H9 (cell line): ENCODE results near the gene CD80. TPM values are rescaled to one million over a fixed set of nuclear protein-coding genes. Genes with fewer than 3 reads are reported as not detected.

Experiments used
- DNase-seq: peaks from one replicate; pipeline ENCODE4 v3.0.0-alpha.2; 2017
- H2AFZ ChIP-seq: one replicate; pipeline ENCODE4 v1.6.1; 2013; ENCODE audit warnings: mild to moderate bottlenecking, low read length, control low read depth, moderate library complexity
- H2AK5ac ChIP-seq: 2 replicates; pipeline ENCODE4 v1.6.1; 2013; ENCODE audit warnings: low read length, control low read depth, mixed read lengths; ENCODE audit not compliant: insufficient read length
- H2BK120ac ChIP-seq: one replicate; pipeline ENCODE4 v1.6.1; 2013; ENCODE audit warnings: low read depth, mild to moderate bottlenecking, low read length, control low read depth, inconsistent platforms; ENCODE audit not compliant: poor library complexity, severe bottlenecking
- H2BK12ac ChIP-seq: 2 replicates; pipeline ENCODE4 v1.6.1; 2013; ENCODE audit warnings: low read length, control low read depth, mixed read lengths, low read depth; ENCODE audit not compliant: insufficient read length
- H2BK15ac ChIP-seq: 2 replicates; pipeline ENCODE4 v1.6.1; 2013; ENCODE audit warnings: low read depth, low read length, control low read depth
- H2BK20ac ChIP-seq: one replicate; pipeline ENCODE4 v1.6.1; 2013; ENCODE audit warnings: low read depth, mild to moderate bottlenecking, low read length, control low read depth, inconsistent platforms; ENCODE audit not compliant: poor library complexity, severe bottlenecking
- H2BK5ac ChIP-seq: 2 replicates; pipeline ENCODE4 v1.6.1; 2013; ENCODE audit warnings: low read length, control low read depth, mixed read lengths; ENCODE audit not compliant: insufficient read length
- H3K14ac ChIP-seq: 2 replicates; pipeline ENCODE4 v1.6.1; 2013; ENCODE audit warnings: low read length, control low read depth; ENCODE audit not compliant: insufficient read depth
- H3K18ac ChIP-seq: 2 replicates; pipeline ENCODE4 v1.6.1; 2013; ENCODE audit warnings: low read depth, mild to moderate bottlenecking, mixed read lengths, low read length, control low read depth; ENCODE audit not compliant: insufficient read length
- H3K23ac ChIP-seq: 2 replicates; pipeline ENCODE4 v1.6.1; 2013; ENCODE audit warnings: low read length, control low read depth, mixed read lengths, low read depth; ENCODE audit not compliant: insufficient read length
- H3K23me2 ChIP-seq: 2 replicates; pipeline ENCODE4 v1.6.1; 2013; ENCODE audit warnings: low read depth, mild to moderate bottlenecking, mixed read lengths, low read length, control low read depth; ENCODE audit not compliant: insufficient read length, poor library complexity, severe bottlenecking
- H3K27ac ChIP-seq: 2 replicates; pipeline ENCODE4 v1.5.1; 2013; ENCODE audit warnings: low read length, control low read depth, mixed read lengths, low read depth; ENCODE audit not compliant: insufficient read length
- H3K27me3 ChIP-seq: 2 replicates; pipeline ENCODE4 v1.6.1; 2013; ENCODE audit warnings: low read length, control low read depth, inconsistent platforms; ENCODE audit not compliant: insufficient read depth
- H3K4ac ChIP-seq: 2 replicates; pipeline ENCODE4 v1.6.1; 2013; ENCODE audit warnings: low read depth, mild to moderate bottlenecking, control low read depth, inconsistent platforms, low read length, moderate library complexity
- H3K4me1 ChIP-seq: 2 replicates; pipeline ENCODE4 v1.6.1; 2013; ENCODE audit warnings: low read length, control low read depth, inconsistent platforms; ENCODE audit not compliant: insufficient read depth
- H3K4me2 ChIP-seq: 2 replicates; pipeline ENCODE4 v1.6.1; 2013; ENCODE audit warnings: low read length, control low read depth, mixed read lengths; ENCODE audit not compliant: insufficient read length, insufficient read depth
- H3K56ac ChIP-seq: 2 replicates; pipeline ENCODE4 v1.6.1; 2013; ENCODE audit warnings: low read depth, mild to moderate bottlenecking, mixed read lengths, low read length, control low read depth; ENCODE audit not compliant: insufficient read length
- H3K79me1 ChIP-seq: 2 replicates; pipeline ENCODE4 v1.6.1; 2013; ENCODE audit warnings: low read depth, mild to moderate bottlenecking, moderate library complexity, low read length, control low read depth, inconsistent platforms; ENCODE audit not compliant: insufficient read depth, poor library complexity, severe bottlenecking
- H3K79me2 ChIP-seq: 2 replicates; pipeline ENCODE4 v1.6.1; 2013; ENCODE audit warnings: low read length, control low read depth, inconsistent platforms; ENCODE audit not compliant: insufficient read depth
- H3K9ac ChIP-seq: 2 replicates; pipeline ENCODE4 v1.6.1; 2013; ENCODE audit warnings: low read length, control low read depth, mixed read lengths; ENCODE audit not compliant: insufficient read length; ENCODE audit errors: extremely low read depth
- H3K9me3 ChIP-seq: one replicate; pipeline ENCODE4 v1.6.1; 2013; ENCODE audit warnings: low read depth, low read length, inconsistent platforms; ENCODE audit not compliant: control insufficient read depth
- H3T11ph ChIP-seq: one replicate; pipeline ENCODE4 v1.6.1; 2013; ENCODE audit warnings: mild to moderate bottlenecking, low read length, control low read depth, inconsistent platforms
- H4K20me1 ChIP-seq: one replicate; pipeline ENCODE4 v1.6.1; 2013; ENCODE audit not compliant: control insufficient read depth, insufficient read length, insufficient read depth
- H4K5ac ChIP-seq: 2 replicates; pipeline ENCODE4 v1.6.1; 2013; ENCODE audit warnings: low read depth, mild to moderate bottlenecking, mixed read lengths, low read length, control low read depth; ENCODE audit not compliant: insufficient read length
- H4K8ac ChIP-seq: replicated peaks from 2 replicates; pipeline ENCODE4 v1.6.1; 2013; ENCODE audit warnings: low read length, control low read depth, mixed read lengths, low read depth; ENCODE audit not compliant: insufficient read length
- H4K91ac ChIP-seq: 2 replicates; pipeline ENCODE4 v1.6.1; 2013; ENCODE audit warnings: low read depth, mild to moderate bottlenecking, moderate library complexity, mixed read lengths, low read length, control low read depth; ENCODE audit not compliant: insufficient read length
- H3K27ac Mint-ChIP-seq, 3 experiments: 2 replicates in 2 of 3; 3 replicates in 1 of 3; pipeline ENCODE4 v1.8.0; 2020 to 2021; ENCODE audit warnings: mixed read lengths in 3 of 3, mild to moderate bottlenecking in 1 of 3, moderate library complexity in 1 of 3
- H3K27me3 Mint-ChIP-seq: 2 replicates; pipeline ENCODE4 v1.8.0; 2021; ENCODE audit warnings: low read depth, mild to moderate bottlenecking, moderate library complexity, mixed read lengths
- H3K36me3 Mint-ChIP-seq, 3 experiments: 2 replicates in 2 of 3; 3 replicates in 1 of 3; pipeline ENCODE4 v1.8.0; 2020 to 2021; ENCODE audit warnings: low read depth in 3 of 3, mixed read lengths in 3 of 3; ENCODE audit not compliant: insufficient read depth in 1 of 3
- H3K4me1 Mint-ChIP-seq, 2 experiments: 2 replicates each; pipeline ENCODE4 v1.8.0; 2020; ENCODE audit warnings: mixed read lengths in 2 of 2
- H3K4me3 Mint-ChIP-seq, 2 experiments: 2 replicates in 1 of 2; 3 replicates in 1 of 2; pipeline ENCODE4 v1.8.0; 2020 to 2021; ENCODE audit warnings: mild to moderate bottlenecking in 2 of 2, mixed read lengths in 2 of 2, moderate library complexity in 1 of 2
- H3K9me3 Mint-ChIP-seq, 2 experiments: 2 replicates in 1 of 2; 3 replicates in 1 of 2; pipeline ENCODE4 v1.8.0; 2020; ENCODE audit warnings: mild to moderate bottlenecking in 2 of 2, mixed read lengths in 2 of 2, moderate library complexity in 1 of 2
- WGBS: extraction: QIAGEN DNeasy Blood & Tissue Kit; methylation state at CpG from one replicate; pipeline ENCODE4 v1.1.7; 2013; ENCODE audit warnings: missing lambda C conversion rate, low lambda C conversion rate, mixed read lengths; ENCODE audit not compliant: insufficient read length; ENCODE audit errors: extremely low coverage; 5-methylcytosine and 5-hydroxymethylcytosine counted together
- total RNA-seq: library from RNA; stranded (reverse); gene quantifications from 2 replicates; pipeline ENCODE4 v1.2.1, GENCODE V29; 2021
- TF ChIP-seq, protein P1 (sequence below): fragments of 200-600 bp; sonication (generic); conservative IDR thresholded peaks from 3 replicates; pipeline ENCODE4 v1.8.0; 2021; ENCODE audit warnings: antibody characterized with exemption, mild to moderate bottlenecking

The CD80 gene
- total RNA-seq, 1 experiment from 2014 or later: not detected

DNA sequence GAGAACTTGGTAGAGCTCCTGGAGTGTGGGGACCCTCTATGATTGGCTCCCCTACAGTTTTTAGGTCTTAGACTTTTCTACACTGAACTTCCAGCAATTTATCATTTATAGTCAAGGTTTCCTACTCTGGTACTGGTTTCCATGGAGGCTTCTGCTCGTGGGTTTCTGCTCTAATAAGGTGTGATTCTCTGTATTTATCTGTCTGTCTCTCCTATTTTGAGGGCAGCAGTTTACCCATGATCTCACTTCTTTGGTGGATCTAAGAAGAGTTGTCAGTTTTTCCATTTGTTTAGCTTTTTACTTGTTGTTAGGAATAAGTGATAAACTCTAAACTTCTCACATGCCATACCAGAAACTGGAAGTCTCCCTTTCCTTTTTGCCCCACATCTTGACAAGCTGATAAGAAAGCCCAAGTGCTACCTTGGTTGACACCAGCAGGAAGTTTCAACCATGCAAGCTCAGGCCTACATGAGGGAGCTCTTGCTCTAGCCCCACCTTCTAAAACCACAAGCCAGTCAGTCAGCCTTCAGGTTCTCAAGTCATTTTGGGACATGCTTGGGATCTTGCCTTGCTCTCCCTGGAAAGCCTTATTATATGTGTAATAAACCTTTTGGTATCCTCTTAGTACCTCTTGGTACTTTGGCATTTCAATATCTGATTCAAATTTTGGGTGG, 51.1 kb downstream of the CD80 start:
- DNase-seq: no peak
- Histone ChIP-seq H3K79me2 (no peaks in the 10 kb centered on the region), H3K23ac (no peak overlapping the region), H4K20me1 (no peaks in the 10 kb centered on the region), H3K27me3 (no peaks in the 10 kb centered on the region), H3T11ph (no peak overlapping the region), H3K4me2 (no peak overlapping the region), H3K4me1 (no peaks in the 10 kb centered on the region), H3K23me2 (no peaks in the 10 kb centered on the region), H4K8ac (no peak overlapping the region), H3K56ac (no peak overlapping the region), H3K9me3 (no peaks in the 10 kb centered on the region), H4K5ac (no peak overlapping the region), H3K27ac (no peak overlapping the region), H3K9ac (no peak overlapping the region), H2BK15ac (no peak overlapping the region), H2BK20ac (no peak overlapping the region), H2BK120ac (no peak overlapping the region), H3K14ac (no peak overlapping the region), H2AK5ac (no peak overlapping the region), H4K91ac (no peak overlapping the region), H2BK12ac (no peak overlapping the region), H3K18ac (no peak overlapping the region), H3K4ac (no peak overlapping the region), H2BK5ac (no peak overlapping the region), H3K79me1 (no peaks in the 10 kb centered on the region), H2AFZ (no peak overlapping the region)
- Mint-ChIP-seq H3K36me3 (peaks cover 8 to 68% (median 64%) of the 10 kb centered on the region in 3 experiments; a peak in 6 of 7 replicates), H3K4me3 (no peak overlapping the region), H3K4me1 (no peaks in the 10 kb centered on the region), H3K27me3 (no peaks in the 10 kb centered on the region), H3K27ac (peak overlapping the region in 2 of 3 experiments; percentile 73 to 94; a peak in 4 of 7 replicates), H3K9me3 (no peaks in the 10 kb centered on the region)
- TF ChIP-seq, protein P1, sequence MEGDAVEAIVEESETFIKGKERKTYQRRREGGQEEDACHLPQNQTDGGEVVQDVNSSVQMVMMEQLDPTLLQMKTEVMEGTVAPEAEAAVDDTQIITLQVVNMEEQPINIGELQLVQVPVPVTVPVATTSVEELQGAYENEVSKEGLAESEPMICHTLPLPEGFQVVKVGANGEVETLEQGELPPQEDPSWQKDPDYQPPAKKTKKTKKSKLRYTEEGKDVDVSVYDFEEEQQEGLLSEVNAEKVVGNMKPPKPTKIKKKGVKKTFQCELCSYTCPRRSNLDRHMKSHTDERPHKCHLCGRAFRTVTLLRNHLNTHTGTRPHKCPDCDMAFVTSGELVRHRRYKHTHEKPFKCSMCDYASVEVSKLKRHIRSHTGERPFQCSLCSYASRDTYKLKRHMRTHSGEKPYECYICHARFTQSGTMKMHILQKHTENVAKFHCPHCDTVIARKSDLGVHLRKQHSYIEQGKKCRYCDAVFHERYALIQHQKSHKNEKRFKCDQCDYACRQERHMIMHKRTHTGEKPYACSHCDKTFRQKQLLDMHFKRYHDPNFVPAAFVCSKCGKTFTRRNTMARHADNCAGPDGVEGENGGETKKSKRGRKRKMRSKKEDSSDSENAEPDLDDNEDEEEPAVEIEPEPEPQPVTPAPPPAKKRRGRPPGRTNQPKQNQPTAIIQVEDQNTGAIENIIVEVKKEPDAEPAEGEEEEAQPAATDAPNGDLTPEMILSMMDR: no peak
- WGBS: no CpG with 5 or more reads among the region's 1 CpG
